Inflammatory macrophage treated with lipopolysaccharide for 4 hours (primary cell): ENCODE data around the gene POLR3H.

Experiments
- DNase-seq: peaks from one replicate; pipeline ENCODE4 v3.0.0-alpha.2; 2020

POLR3H gene

DNA sequence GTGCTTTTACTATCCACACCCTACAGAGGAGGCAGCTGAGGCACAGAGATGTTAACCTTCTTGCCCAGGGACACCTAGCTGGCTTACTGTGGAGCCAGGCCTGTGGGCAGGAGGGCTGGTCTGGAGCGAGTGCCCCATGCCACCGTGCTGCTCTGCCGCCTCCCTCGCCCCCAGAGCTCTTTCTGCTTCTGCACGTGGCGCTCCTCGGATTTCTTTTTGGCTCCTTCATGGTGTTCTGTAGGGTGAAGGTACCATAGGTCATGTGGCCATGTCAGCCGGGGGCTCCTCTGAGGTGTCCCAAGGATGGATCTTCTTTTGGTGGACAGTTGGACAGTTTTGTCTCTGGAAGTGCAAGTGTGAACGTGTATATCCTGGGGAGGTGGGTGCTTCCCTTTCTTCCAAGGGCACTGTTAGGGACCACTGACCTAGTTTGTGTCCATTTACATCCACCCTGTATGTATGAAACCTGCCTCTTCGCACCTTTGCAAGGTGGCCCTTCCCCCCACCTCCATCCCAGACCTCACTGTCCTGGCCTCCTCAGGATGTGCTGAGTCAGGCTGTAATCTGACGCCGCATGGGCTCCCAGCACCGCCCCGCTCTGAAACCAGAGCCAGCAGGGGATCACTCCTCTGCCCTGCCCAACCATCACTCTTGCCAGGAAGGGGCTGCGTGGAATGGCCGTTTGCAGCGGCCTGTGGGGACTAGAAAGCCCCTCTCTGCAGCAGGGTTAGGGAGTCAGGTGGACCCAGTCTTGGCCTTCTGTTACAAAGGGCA lies 31.7 kb downstream of the POLR3H start:
- no peak for DNase-seq

DNA sequence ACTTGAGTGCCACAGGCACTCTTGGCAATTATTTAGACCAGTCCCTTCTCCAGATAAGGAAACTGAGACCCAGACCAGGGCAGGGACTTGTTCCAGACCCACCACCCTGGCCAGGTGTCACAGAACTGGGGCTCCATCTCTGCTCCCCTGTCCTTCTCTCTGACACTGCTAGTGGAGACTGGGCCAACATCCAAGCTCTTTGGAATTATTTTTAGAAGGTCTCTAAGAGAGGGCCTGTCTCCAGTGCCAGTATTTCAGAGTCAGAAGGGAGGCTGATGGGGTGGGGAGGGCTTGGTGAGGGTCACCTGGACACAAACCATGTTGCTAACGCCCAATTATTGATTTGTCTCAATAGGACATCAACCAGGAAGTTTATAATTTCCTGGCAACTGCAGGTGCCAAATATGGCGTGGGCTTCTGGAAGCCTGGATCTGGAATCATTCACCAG lies 32.7 kb downstream of the POLR3H start:
- no peak for DNase-seq

DNA sequence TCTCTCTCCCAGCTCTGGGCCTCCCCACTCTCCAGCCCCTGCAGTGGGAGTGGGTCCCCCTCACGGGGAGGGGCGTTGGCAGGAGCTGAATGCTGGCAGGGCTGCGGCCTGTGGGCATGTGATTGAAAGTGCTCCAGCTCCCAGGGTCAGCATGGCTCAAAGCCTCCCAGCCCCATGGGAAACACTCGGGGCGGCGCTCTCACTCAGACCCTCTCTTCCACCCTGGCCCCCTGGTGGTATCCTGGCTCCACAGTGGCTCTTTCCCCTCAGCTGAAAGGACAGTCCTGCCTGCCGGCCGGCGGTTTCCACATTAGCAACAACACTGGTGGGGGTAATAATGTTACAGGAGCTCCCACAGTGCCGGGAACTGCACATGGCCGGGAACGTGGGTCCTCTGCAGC lies 35.5 kb downstream of the POLR3H start:
- no peak for DNase-seq

DNA sequence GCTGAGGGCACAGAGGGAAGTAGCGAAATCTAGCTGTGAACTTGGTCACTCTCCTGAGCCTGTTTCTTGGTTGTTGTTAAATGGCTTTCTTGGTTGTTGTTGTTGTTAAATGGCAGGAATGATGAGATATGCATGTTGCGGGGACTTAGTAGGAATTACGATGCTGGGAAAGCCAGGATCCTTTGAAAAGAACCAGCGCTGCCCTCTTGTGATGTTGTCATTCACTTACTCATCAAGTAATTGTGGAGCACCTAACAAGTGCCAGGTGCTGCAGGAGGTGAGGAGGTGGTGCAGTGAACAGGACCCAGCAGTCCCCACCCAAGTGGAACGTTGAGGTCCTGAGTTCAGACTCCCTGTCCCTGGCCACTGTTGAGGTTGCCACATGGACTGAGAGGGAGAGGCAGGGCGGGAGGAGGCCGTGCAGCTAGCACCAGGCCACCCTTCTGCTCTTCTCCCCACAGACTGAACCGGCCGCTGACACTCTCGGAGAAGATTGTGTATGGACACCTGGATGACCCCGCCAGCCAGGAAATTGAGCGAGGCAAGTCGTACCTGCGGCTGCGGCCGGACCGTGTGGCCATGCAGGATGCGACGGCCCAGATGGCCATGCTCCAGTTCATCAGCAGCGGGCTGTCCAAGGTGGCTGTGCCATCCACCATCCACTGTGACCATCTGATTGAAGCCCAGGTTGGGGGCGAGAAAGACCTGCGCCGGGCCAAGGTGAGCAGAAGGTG lies 36.8 kb downstream of the POLR3H start:
- DNase-seq = no peak

DNA sequence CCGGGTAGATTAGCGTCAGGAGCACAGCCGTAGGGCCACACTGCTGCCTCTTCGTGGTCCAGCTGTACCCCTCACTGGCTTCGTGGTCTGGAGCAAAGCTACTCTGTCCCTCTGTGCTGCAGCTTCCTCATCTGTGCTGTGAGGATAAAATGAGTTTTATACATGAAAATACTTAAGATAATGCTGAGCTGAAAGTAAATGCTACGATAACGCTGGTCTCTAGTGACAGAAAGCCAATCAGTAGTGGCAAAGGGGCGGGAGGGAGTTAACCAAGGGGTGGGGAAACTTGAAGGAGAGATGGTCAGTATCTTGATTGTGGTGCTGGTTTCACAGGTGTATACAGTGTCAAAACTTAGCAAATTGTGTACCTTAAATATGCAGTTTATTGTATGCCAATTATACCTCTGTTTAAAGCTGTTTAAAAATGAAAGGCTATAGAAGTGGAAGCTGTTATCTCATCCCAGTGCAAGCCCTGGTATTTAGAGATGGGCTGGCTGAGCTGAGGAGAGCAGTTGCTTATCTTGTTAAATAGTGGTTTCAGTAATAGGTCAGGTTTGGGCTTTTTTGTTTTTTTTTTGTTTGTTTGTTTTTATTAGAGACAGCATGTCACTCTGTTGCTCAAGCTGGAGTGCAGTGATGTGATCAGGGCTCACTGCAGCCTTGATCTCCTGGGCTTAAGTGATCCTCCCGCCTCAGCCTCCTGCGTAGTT lies 38.6 kb downstream of the POLR3H start:
- no peak for DNase-seq

DNA sequence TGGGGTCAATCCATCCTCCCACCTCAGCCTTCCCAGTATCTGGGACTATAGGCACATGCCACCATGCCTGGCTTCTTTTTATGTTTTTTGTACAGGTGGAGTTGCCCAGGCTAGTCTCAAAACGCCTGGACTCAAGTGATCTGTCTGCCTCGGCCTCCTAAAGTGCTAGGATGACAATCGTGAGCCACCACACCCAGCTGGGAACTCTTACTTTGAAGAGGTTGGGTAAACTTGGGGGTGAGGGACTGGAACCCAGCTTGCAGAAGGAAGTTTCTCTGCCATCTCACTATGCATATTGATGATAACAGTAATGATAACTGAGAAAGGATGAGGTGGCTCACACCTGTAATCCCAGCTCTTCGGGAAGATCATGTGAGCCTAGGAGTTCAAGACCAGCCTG lies 39.5 kb downstream of the POLR3H start:
- no peak for DNase-seq

DNA sequence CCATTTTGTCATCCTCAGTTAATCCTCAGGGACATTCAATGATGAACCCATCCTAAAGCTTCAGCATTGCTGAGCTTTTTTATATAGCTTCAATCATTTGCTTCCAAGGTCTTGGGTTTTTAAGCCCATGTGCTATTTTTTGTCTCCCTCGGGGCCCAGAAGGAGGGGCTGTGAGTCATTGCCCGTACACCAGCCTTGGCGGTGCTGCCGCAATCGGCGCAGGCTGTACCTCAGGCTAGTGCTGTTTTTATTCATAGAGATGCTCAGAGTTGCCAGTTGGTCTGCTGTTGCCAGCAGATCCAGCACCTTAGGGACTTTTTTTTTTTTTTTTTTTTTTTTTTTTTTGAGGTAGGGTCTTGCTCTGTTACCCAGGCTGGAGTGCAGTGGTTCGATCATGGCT lies 39.9 kb downstream of the POLR3H start:
- DNase-seq = no peak

DNA sequence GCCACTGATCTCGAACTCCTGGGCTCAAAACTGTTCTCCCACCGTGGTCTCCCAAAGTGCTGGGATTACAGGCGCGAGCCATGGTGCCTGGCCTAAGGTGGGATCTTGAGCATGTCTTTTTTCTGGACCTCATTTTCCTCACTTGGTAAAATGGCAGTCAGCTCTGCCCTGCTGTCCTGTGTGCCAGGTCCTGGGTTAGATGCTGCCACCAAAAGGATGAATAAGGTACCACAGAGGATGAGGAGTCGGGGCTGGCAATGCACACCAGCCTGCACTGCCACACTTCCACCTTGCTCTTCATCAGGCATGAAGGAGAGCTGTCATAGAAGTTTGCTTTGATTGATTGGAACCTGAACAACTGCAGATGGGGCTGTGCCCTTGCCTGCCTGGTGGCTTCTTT lies 43.1 kb downstream of the POLR3H start:
- DNase-seq = peak; percentile 18

DNA sequence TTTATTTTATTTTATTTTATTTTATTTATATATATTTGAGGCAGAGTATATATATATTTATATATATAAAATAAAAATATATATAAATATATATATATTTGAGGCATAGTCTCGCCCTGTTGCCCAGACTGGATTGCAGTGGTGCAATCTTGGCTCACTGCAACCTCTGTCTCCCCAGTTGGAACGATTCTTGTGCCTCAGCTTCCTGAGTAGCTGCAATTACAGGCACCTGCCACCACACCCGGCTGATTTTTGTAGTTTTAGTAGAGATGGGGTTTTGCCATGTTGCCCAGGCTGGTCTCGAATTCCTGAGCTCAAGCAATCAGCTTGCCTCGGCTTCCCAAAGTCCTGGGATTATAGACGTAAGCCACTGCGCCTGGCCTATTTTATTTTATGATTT lies 44.0 kb downstream of the POLR3H start:
- no peak for DNase-seq

DNA sequence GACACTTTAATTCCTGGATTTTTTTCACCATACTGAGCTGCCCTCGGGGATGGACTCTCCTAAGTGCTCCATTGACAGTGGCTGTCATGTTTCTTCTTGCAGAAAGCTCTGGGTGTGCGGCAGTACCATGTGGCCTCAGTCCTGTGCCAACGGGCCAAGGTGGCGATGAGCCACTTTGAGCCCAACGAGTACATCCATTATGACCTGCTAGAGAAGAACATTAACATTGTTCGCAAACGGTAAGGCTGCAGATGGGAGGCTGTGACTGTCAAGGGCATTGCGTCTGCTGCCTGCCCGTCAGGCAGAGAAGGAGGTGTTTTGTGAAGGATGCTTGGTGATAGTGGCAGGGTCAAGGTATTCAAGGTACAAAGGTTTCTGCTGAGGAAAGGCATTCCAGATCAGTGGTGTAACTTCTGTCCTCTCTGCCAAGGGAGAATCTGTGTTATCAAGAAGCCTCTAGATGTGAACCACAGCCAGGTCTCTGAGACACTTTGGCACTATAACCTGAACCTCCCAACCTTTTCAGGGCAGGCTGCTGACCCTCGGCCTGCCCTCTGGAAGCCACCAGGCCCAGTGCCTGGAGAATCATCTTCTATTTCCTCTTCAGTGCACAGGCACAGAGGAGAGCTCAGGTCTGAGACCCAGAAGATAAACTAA lies 44.5 kb downstream of the POLR3H start:
- DNase-seq = no peak

DNA sequence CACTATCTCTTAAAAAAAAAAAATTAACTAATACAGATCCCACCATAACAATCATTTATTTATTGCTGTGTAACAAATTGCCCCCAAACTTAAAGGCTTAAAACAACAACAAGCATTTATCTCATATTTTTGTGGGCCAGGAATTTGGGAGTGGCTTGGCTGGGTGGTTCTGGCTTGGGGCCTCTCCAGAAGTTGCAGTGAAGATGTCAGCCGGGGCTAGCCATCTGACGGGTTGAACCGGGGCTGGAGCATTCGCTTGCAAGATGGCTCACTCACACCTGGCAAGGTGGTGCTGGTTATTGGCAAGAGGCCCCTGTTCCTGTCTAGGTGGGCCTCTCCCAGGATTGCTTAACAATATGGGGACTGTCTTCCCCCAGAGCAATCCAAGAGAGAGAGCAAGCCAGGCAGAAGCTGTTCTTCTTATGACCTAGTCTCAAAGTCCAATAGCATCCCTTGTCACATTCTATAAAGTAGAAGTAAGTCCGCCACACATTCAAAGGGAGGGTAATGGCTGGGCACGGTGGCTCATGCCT lies 45.9 kb downstream of the POLR3H start:
- DNase-seq = no peak

DNA sequence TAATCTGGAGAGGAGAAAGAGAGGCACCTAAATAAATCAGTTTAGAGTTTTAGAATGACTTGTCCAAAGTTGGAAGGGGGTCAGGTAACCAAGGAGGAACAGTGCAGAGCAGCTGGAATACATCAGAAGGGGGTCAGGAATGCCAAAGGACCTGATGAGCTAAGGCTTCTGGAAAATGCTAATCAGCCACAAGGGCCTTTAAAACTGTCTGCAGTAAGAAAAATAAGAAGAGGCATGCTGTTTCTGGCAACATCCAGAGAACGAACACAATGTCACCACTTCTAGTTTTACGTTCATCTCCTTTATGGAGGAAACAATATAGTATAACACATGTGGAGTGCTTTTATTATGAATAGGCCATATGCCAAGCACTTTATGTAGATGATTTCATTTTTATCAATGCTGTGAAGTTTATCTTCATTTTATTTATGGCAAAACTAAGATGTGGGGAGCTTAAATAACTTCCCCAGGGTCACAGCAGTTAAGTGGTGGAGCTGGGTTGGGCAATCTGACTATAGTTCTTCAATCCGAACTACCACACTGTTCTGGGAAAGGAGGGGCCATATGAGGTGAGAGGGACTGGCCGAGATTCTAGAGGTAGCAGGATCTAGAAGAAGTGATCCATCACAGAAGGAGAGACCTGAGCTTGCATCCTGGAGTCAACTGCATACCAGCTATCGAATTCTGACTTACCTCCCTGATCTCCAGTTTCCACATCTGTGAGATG lies 52.7 kb downstream of the POLR3H start:
- no peak for DNase-seq

DNA sequence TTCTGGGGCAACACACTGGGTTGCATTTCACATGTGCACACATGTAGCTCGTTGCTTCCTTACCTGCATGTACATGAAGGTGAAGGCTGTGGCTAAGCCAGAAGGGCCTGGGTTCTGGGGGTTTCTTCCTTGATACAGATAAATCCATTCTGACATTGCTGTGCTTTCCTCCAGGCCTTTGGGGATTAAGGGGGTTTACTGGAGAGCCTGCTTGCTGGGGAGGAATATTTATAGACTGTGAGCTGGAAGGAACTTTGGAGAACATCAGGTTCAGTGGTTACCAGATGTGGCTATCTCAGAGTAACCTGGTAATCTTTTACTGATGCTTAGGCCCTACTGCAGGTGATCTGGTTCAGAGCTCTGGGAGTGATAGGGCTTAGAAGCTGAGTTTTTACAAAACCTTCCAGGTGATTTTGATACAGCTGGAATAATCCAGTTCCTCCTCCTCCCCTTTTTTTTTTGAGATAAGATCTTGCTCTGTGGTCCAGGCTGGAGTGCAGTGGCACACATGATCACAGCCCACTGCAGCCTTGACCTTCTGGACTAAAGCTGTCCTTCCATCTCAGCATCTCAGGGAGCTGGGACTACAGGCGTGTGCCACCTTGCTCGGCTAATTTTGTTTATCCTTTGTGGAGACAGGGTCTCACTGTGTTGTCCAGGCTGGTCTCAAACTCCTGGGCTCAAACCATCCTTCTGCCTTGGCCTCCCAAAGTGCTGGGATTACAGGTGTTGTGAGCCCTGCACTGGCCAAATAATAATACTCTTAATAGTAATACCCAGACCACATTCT lies 55.5 kb downstream of the POLR3H start:
- no peak for DNase-seq

DNA sequence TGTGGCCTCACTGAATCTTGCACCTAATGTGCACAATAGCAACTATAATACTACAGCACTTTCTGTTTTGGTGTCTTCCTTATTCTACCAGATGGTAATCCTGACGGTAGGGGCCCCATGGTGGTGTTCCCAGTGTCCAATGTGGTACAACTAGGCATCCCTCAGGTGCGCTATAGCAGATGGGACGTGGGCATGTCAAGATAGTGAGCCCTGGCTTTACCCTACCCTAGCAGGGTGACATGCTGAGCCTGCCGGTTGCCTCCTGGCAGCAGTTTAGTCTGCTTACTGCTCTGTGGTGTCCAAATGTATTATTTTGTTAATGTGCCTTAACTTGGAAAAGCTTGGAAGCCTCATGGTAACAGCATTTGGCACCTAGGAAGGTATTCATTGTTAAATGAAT lies 56.2 kb downstream of the POLR3H start:
- no peak for DNase-seq

DNA sequence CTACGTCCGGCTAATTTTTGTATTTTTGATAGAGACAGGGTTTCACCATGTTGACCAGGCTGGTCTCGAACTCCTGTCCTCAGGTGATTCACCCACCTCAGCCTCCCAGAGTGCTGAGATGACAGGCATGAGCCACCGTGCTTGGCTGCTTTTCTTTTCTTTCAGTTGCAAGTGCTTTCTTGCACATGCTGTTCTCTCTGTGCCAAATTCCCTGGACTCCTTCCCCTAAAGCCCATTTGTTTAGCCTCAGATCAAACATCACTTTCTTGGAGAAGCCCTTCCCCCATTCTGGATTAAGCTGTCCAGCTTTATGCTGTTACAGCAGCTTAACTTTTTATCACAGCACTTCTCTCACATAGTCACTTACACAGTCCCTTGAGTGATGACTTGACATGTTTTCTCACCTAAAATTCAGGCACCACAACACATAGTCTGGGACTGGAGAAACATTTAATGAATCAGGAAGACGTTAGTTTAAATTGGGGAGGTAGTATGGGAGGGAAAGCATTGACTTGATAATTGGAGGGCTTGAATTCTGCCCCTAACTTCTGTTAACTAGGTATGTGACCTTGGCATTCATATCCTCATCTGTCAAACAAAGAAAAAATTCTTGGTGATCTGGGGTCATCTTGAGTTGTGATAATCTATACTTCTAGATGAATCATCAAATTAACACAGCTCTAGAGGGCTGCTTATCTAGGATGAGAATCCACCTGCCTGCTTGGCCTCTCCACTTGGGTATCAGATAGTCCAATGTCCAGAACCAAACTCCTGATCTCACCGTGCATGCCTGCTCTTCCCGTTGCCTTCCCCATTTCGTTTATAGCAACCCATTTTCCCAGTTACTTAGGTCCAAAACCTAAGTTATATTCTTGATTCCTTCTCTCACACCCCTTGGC lies 57.0 kb downstream of the POLR3H start:
- DNase-seq = no peak

DNA sequence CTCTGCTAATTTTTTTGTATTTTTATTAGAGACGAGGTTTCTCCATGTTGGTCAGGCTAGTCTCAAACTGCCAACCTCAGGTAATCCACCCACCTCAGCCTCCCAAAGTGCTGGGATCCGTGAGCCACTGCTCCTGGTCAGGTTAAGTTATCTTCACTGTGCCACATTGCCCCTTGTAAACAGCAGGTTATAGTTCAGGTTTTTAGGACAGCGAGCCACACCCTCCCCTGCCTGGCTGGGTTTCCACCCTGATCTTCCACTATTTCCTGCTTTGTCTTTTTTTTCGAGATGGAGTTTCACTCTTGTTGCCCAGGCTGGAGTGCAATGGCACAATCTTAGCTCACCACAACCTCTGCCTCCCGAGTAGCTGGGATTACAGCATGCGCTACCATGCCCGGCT lies 59.2 kb downstream of the POLR3H start:
- DNase-seq = no peak

DNA sequence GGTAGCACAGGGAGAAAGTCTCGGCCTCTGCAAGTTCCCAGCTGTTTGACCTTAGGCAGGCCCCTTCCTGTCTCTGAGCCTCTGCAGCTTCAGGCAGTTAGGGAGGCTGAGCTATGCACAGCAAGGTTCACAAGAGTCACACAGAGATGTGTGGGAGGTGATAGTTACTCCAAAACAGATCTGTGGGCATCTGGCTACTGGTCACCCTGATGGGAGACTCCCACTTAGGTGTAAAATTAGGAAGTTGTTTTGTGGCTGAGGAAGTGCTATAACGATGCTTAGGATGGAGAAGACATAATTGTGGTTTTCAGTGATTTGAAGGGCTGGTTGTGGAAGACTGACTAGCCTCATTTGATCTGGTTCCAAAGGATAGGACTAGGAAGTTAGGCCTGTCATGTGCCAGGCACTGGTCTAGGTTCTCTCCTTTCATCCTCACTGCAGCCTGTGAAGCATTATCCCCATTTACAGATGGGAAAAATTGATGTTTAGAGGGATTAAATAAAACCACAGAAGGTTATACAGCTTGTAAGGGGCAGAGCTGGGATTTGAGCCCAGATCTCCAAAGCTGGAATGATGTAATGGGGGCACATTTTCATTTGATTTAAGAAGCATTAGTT lies 61.8 kb downstream of the POLR3H start:
- peak; percentile 70 for DNase-seq

DNA sequence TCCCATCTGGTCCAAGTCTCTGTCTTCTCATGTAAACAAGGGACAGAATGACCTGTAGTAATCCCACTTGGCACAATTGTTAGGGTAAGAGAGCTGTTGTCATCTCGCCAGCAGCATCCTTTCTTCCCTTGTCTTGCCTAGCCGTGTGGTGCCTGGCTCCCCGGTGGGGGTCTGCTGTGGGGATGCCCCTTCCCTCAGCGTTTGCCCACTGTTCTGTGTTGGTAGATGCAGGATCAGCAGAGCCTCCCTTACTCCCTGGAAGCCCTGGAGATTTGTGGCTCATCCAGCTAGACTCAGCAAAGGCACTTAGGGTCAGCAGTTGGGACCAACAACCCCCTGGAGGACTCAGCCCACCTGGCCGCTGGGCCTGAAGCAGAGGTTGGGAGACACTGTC lies 62.3 kb downstream of the POLR3H start:
- DNase-seq = no peak

DNA sequence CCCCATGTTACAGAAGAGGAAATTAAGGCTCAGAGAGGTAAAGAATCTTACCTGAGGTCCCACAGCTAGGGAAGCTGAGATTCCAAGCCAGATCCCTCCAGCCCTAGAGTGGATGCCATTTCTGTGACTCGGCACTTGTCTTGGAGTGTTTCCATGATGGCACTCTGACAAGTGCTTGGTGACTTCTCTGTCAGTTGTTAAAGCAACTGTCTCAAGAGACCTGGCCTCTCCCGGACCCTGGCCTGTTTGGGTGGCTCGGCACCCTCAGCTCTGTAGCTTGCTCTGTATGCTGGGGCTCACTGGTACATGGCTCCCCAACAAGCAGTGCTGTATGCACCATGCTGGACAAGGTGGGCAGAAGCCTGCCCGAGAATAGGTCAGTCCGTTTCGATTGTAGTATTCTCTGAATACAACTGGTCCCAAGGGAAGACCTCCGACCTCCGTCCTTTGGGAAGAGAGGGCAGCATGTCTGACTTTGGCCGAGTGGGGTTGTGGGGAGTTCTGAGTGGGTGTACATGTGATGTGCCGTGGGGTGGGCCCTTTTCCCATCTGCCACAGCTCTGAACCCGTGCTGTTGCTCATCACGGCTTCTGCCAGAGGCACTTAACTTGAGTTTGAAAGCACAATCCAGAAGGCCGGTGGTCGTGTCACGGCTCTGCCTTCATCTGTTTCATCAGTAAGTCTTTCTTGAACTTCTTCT lies 63.0 kb downstream of the POLR3H start:
- no peak for DNase-seq
